Iris pigment epithelial cell (primary cell): ENCODE measurements around the gene RAET1L.
"Not testable (repeated sequence)": the region's sequence is repeated elsewhere in the genome, so short reads cannot be mapped to it uniquely, and the experiment has no call there.

Experiments
- DNase-seq: peaks from one replicate; pipeline ENCODE4 v3.0.0-alpha.2; 2011; ENCODE audit warnings: low read depth

RAET1L gene, protein sequence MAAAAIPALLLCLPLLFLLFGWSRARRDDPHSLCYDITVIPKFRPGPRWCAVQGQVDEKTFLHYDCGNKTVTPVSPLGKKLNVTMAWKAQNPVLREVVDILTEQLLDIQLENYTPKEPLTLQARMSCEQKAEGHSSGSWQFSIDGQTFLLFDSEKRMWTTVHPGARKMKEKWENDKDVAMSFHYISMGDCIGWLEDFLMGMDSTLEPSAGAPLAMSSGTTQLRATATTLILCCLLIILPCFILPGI

DNA sequence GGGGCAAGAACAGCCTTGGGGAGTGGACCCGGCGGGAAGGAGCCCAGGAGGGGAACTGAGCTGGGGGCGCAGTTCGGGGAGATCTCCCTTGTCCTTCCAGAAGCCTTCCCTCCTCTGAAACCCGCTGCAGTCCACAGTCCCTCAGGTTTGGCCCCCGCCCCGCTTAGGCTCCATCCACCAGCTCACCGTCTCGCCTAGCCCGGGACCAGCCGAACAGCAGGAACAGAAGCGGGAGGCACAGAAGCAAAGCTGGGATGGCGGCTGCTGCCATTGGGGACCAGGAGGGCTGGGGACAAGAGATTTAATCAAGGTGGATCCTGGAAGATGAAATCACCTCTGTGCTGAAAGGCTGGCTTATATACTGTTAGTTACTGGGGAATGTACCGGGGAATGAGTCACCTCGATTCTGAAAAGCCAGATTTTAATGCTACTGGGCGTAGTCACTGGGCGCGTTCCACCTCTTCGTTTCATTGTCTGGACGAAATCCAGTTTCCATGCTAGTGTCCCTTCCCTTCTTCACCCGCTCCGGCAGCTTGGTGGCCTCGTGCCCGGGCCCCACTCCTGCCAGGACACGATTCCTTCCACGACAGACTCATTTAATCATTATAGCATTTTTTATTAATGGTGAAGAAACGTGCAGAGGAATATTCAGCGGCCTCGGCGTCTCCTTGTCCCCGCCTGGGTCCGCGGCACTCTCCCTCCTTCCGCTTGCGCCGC, at the start of gene RAET1L:
Gene RAET1L (minus strand): TSS at position 332 of the 717 bp plus-strand sequence. CDS start 61 bp downstream, at position 271.
- peak; percentile 67 for DNase-seq

DNA sequence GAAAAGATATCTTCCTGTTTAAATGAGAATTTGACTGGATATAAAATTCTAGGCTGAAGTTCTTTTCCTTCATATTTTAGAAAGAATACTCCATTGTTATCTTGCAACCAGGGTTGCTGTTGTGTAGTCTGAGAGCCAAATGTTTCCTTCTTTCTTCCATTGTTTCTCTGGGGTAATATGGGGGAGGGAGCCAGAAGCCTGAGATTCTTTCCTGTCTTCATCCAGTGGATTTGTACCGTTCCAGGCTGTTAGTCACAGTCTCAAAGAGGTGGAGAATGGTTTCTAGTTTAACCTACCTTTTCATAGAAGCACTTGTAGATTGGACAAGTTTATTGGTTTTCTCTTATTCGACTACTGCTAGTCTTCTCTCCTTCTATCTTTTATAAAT, 49.7 kb upstream of the RAET1L start:
- no peak for DNase-seq

DNA sequence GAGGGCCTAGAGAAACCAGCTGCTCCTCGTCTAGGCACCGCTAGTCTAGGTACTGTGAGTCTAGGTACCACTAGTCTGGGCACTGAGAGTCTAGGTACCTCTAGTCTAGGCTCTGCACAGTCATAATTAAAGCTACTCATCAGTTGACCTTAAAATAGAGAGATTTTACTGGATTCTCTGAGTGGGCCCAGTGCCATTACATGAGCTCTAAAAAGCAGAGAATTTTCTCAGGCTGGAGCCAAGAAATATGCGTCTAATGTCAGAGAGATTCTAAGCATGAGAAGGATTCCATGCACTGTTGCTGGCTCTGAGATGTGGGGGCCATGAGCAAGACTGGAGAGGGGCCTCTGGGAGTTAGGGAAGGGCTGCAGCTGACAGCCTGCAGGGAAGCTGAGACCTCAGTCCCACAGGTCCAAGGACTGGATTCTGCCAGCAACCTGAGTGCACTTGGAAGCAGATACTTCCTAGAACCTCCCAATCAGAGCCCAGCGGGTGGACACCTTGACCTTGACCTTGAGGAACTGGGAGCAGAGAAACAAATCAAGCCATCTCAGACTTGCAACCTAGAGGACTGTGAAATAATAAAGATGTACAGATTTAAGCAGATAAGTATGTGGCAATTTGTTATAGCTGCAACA, 49.2 kb upstream of the RAET1L start:
- DNase-seq, result not testable (repeated sequence)

DNA sequence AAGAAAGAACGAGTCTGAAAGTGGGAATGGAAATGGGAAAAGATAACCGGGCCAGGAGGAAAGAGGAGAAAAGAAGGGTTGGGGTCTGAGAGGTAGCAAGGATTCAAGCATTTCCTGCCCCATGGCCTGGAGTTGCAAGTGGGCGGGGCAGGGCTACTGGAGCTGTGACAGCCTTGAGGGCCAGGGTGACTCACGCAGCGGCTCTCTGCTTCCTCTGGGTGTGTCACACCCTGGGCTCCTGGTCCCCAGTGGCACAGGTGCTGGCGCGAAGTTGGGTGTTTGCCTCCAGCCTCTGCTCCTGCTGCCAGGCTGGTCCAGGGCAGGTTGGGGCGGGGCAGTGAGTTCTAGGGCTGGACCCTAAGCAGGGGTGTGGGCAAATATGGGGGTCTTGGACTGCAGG, 46.9 kb upstream of the RAET1L start:
- peak; percentile 13 for DNase-seq

DNA sequence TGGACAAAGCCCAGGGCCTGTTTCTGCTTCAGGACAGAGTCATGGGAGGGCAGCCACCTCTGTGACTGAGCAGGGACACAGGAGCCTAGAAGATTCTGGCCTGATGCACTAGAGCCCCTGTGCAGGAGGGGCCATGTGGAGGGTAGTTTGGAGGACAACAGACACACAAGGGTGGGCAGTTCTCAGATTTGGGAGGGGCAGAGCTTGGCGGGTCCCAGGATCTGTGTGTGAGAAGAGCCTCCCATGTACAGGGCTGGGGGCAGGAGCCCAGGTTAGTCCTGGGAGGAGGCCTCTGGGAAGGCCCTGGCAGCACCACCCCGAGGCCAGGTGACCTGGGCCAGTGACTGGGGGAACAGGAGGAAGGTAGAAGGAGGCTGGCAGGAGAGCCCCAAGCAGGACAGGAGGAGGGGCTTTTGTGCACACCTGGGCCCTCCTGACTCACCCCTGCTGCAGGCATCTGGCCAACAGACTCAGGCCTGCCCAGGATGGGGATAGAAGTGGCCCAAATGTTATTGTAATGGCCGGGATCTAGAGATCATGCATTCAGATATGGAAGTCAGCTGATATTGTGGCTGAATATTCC, 45.0 kb upstream of the RAET1L start:
- no peak for DNase-seq

DNA sequence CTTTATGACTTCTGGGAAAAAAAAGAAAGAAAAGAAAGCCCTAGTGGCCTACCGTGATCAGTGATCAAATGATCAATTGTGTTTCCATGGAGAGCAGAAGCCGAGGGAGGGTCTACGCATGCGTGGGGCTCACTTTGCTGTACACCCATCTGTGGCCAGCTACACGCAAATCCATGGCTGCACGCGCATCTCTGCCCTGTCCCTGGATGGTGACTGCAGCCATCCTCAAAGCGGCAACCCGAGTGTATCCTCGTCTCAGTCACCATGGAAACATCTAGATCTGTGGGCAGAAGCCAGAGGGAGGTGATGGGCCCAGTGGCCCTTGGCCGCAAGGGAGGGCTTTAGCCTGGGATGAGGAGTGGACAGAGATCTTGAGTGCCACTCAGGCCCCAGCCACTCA, 44.4 kb upstream of the RAET1L start:
- DNase-seq, result no peak

DNA sequence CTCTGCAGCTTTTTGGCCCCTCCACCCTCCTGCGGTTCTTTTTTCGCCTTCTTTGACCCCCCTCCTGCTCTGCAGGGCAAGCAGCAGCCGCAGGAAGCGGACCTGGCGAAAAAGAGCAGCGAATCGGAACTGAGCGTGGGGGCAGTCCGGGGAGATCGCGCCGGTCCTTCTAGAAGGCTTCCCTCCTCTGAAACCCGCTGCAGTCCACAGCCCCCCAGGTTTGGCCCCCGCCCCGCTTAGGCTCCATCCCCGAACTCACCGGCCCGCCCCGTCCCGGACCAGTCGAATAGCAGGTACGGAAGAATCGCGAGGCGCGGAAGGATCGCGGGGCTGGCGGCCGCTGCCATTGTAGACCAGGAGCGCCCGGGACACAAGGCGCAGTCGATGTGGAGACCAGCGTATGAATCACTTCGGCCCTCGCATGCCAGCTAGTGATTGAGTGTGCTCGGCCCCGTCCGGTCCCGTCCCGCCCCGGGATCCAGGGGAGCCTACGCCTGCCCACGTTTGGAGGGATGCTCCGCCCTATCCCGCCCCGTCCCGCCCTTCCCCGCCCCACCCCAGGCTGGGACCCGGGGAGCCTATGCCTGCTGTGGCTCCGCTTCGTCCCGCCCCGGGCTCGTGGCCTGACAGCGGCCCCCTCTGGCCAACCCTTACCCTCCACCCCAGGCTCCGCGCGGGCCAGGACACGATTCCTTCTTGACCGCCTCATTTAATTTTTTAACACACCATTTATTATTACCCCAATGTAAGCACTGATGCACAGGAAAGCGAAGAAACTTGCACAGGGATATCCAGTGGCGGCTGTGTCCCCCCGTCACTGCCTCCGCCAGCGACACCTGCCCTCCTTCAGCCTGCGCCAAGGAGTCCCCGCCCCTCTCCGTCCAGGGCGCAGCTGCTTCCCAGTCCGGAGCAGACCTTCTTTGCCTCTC, 43.7 kb upstream of the RAET1L start, which contains the start of gene ULBP3:
Gene ULBP3 (minus strand): TSS at position 402 of the 929 bp plus-strand sequence. CDS start 55 bp downstream, at position 347.
- peak; percentile 97 for DNase-seq

DNA sequence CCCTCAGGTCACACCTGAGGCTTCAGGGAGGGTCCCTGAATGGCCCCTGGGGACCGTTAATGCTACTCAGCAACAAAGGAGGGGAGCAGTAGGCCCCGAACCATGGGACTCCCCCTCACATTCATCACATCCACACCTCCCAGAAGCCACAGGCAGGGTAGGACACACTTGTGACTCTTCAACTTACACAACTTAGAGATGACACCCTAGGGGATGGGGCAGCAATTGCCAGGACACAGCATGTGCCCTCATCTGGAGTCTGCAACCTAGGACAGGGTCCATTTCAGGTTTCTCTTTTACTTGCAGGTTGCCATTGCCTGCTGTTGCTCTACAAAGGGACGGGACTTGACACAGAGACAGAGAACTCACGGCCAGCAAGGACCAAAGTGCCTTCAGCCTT, 42.8 kb upstream of the RAET1L start:
- no peak for DNase-seq

DNA sequence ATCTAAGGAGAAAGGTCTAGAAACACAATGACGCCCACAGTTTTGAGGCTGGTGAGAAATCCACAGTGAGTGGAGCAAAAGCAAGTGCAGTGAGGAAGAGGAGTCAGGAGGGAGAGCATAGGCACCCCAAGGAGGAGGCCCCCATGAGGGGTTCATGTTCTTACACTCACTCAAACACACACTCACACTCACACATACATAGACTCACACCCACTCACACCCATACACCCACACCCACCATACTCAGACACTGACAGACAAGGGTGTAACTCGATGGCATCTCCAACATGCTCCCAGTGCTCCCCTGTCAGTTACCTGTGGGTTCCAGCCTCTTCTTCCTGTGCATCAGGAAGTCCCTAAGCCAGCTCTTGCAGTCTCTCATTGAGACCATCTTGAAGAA, 39.8 kb upstream of the RAET1L start:
- DNase-seq, result no peak

DNA sequence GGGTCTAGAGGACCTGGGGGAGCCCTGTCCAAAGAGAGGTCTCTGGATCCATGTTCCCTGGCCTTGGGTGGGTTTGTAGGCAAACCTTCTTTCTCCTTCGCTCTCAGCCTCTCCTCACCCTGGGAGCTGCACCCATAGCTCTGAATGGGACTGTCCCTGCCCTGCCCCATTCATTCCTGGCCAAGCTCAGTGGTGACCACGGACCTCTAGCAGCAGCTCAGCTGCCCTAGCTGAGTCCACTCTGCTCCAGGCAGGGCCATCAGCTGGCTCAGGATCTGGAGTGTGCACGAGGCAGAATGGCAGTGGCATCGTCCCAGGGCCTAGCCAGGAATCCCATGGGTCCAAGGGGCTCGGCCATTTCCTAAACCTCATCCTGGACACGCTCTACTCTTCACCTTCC, 38.3 kb upstream of the RAET1L start:
- DNase-seq, result no peak

DNA sequence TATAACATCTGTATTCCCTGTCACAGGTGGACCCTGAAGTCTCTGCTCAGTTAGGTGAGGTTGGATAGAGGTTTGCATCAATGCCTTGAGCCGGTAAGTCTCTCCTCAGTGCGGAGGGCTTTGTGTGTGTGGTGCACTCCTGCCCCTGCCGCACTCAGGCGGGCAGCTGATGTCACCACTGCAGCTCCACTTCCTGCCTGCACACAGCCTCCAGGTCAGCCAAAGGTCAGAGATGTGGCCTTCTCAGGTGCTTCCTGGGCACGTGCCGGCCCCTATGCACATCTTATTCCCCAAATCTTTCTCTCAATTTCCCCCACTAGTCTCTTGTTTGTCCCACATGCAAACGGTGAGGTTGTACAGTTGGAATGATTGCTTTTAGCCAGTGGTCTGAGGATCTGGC, 34.6 kb upstream of the RAET1L start:
- not testable (repeated sequence) for DNase-seq

DNA sequence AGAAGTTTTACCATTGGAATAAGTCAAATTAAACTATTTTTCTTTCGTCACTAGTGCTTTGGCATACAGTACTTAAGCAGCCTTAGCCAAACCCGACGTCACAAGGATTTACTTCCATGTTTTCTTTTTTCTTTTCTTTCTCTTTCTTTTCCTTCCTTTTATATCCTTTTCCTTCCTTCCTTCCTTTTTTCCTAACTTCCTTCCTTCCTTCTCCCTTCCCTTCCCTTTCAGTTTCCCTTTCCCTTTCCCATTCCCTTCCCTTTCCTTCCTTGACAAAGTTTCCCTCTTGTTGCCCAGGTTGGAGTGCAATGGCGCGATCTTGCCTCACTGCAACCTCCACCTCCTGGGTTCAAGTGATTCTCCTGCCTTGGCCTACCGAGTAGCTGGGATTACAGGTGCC, 33.7 kb upstream of the RAET1L start:
- no peak for DNase-seq

DNA sequence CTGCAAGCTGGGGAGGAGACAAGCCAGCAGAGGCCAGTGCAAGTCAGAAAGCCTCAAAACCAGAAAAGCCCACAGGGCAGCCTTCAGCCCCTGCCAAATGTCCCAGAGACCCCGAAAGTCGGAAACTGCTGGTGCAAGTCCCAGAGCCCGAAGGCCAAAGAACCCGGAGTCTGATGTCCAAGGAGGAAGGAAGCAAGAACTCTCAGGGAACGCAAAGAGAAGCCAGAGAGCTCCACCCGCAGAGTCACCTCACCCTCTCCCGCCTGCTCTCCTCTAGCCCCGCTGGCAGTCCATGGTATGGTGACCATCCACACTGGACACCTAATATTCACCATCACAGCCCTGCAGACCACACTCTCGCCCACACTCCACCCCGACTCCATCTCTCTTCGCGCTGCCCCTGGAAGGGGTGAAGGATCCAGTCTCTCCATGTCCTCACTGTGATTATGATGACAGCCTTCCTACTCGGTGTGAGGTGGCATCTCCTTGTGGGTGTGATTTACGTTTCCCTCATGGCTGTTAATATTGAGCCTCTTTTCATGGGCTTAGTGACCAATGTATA, 33.0 kb upstream of the RAET1L start:
- DNase-seq, result no peak

DNA sequence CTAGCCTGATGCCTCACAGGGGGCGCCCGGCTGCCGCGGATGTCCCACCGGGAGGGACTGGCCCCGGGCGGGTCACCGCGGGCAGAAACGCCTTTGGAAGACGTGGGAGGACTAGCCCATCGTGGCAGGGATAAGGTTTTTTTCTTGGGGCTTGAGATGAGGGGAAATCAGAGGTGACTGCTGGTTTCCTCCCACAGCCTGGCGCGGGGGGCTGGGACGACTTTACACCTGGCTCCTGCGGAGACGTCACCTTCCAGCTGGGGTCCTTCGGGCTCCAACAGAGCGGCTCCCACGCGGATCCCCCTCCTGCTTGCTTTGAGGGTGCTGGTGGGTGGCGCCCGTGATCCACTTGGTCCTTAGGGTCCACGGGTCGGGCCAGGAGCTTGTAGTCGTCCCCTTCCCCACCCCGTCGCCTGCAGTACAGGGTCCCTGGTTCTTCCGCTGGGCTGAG, 32.2 kb upstream of the RAET1L start:
- no peak for DNase-seq

DNA sequence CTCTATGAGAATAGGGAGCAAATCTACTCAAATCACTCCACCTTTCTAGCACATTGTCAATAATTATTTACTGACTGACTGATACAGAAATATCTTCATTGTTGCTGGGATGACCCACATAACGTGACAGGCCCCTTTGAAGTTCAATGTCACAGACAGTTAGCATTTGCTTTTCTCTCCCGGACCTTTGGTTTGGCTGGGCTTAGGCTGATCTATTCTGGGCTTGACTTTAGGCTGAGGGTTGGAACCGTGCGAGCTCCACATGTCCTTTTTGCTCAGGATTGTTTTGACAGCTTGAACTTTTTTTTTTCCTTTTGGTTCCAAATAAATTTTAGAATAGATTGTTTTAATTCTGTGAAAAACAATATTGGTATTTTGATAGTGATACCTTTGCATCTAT, 31.6 kb upstream of the RAET1L start:
- DNase-seq, result no peak

DNA sequence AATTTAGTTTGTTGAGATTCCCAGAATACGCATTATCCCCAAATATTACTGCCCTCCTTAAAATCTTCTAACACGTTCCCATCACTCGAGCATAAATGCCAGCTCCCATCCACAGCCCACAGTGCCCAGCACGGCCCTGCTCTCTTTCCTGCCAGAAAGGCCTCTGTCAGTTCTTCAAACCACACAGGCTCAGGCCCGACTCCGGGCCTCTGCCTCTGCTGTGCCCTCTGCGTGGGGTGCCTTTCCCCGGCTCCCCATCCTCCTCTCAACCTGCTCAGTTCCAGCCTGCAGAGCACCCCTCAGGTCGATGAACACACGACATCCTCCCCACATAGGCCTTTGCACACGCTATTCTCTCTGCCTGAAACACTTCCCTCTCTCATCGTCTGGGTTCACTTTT, 30.8 kb upstream of the RAET1L start:
- DNase-seq, result no peak

DNA sequence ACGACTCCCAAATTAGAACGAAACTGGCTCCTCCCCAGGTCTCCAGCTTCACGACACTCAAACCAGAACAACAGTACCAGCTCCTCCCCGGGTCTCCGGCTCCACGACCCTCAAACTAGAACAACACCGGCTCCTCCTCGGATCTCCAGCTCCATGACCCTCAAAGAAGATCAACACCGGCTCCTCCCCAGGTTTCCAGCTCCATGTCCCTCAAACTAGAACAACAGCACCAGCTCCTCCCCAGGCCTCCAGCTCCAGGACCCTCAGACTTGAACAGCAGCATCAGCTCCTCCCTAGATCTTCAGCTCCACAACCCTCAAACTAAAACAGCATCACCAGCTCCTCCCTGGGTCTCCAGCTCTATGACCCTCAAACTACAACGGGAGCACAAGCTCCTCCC, 29.8 kb upstream of the RAET1L start:
- DNase-seq, result no peak

DNA sequence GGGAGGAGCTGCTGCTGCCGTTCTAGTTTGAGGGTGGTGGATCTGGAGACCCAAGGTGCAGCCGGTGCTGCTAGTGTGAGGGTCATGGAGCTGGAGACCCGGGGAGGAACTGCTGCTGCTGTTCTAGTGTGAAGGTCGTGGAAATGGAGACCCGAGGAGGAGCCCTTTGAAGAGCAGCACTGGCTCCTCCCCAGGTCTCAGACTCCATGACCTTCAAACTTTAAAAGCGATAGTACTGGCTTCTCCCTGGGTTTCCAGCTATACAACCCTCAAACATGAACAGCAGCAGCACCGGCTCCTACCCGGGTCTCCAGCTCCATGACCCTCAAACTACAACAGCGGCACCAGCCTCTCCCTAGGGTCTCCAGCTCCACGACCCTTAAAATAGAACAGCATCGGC, 28.1 kb upstream of the RAET1L start:
- DNase-seq, result no peak

DNA sequence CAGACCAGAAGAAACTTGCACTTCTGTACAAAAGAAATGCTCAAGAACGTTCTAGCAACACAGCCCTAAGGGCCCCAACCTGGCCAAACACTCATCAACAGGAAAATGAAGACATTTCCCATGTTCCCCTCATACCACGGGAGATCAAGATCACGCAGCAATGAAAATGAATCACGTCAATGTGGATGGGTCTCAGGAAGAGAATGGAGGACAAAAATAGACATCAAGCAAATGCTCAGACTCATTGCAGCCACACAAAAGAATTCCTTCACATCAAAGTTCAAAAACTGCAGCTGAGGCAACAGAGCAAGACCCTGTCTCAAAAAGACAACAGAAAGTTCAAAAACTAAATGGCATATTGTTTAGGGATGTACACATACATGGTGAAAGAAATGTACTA, 25.5 kb upstream of the RAET1L start:
- no peak for DNase-seq

DNA sequence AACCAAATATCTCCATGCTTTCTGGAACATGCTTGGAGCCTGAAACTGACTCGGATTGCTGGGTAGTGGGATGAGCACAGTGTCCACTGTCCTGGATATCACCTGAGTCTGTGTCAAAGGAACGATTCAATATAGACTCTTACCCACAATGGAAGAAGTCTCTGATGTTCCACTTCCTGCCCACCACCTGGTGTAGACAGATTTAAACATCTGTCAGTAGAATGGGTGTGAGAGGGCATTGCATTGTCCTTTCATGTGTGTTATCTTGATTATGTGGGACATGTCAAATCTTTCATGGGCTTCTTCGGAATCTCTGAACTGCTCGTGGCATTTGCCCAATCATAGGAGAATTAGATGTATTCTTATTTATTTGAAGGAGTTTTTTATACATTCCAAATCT, 22.8 kb upstream of the RAET1L start:
- no peak for DNase-seq

DNA sequence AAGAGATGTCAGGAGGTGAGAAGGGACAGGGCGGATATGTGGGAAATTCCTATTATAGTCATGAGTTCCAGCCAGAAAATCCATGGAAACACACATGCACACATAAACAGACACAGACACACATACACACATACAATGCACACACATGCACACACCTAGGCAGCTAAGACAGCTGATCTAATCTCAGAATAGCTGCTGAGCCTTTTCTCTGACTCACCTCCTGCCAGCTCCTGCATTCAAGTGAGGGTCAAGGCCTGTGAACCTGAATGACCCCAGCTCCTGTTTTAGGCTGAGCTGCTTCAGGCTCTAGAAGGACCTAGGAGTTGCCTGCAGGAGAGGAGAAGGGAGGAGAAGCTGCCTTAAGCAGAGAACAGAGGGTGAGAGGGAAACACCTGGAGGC, 21.6 kb upstream of the RAET1L start:
- no peak for DNase-seq
